Choroid plexus epithelial cell (primary cell): ENCODE measurements around the gene RPS4Y1.

Experiments
- DNase-seq: peaks from one replicate; pipeline ENCODE4 v3.0.0-alpha.2; 2010; ENCODE audit warnings: low read depth
- H3K4me3 ChIP-seq: 2 replicates; pipeline ENCODE4 v1.5.1; 2011; ENCODE audit warnings: low read depth, mild to moderate bottlenecking, control low read depth, low read length, moderate library complexity
- CTCF ChIP-seq: conservative IDR thresholded peaks from 2 replicates; pipeline ENCODE4 v1.5.1; 2011; ENCODE audit warnings: low read depth, mild to moderate bottlenecking, control low read depth, inconsistent platforms, low read length, moderate library complexity

Gene RPS4Y1

GRCh38 chrY:2907356-2907755 is 66.0 kb downstream of the RPS4Y1 start:
- TF ChIP-seq CTCF = no peak
- no peak overlapping the region for H3K4me3 ChIP-seq
- peak; percentile 74 for DNase-seq

GRCh38 chrY:2913066-2913815 is 71.8 kb downstream of the RPS4Y1 start:
- peak; percentile 60 for TF ChIP-seq CTCF

More at GRCh38 chrY:2913066-2913815, 71.8 kb downstream of the RPS4Y1 start:
- no peak overlapping the region for H3K4me3 ChIP-seq
- DNase-seq = peak; percentile 69
